ENCODE data around the gene TSC2. TPM values are rescaled to one million over a fixed set of nuclear protein-coding genes. Genes with fewer than 3 reads are reported as not detected.
"Not testable (repeated sequence)": the region's sequence is repeated elsewhere in the genome, so short reads cannot be mapped to it uniquely, and the experiment has no call there.

The TSC2 gene
- total RNA-seq, 1 donor: 71.1 TPM

- DNase-seq (ENCODE audit: low read depth in 2 of 3, low spot score in 2 of 3): no peak
Observed at GRCh38 chr16:2095918-2096582, 48.3 kb downstream of the TSC2 start.

GRCh38 chr16:2096853-2097595 is 49.2 kb downstream of the TSC2 start:
- DNase-seq (ENCODE audit: low read depth in 2 of 3, low spot score in 2 of 3): no peak

DNA sequence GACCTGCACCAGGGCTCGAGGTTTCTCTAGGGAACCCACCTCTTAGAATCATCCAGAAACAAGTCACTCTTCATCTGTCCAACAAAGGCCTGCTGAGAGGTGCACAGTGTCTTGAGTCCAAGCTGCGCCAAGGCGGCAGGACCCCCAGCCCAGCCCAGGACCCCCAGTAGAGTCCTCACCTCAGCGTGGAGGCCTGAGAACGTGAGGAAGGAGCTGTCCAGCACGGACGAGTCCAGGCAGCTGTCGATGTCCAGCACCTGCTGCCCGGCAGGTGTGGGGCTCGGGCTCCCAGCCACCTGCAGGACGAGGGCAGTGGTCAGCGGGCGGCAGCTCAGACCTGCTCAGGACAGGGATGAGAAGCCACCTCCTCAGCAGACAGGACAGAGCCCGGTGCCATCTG is 49.9 kb downstream of the TSC2 start:
- not testable (repeated sequence) for DNase-seq (ENCODE audit: low read depth in 2 of 3, low spot score in 2 of 3)

DNA sequence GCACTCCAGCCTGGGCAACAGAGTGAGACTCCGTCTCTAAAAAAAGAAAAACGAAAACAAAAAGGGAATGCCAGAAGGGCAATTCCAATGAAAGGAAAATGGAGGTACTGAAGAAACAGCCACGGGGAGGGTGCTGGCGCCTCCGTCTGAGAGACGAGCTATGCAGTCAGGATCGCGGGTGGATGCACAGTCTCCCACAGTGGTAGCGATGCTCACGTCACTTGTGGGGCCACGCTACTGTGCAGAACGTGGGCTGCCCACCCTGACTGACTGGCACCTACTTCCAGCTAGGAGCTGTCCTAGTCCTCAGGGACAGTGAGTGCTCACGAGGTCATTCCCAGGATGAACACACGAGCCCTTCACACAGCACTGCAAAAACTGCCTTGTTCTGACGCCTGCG is 53.8 kb downstream of the TSC2 start:
- not testable (repeated sequence) for DNase-seq (ENCODE audit: low read depth in 2 of 3, low spot score in 2 of 3)

DNA sequence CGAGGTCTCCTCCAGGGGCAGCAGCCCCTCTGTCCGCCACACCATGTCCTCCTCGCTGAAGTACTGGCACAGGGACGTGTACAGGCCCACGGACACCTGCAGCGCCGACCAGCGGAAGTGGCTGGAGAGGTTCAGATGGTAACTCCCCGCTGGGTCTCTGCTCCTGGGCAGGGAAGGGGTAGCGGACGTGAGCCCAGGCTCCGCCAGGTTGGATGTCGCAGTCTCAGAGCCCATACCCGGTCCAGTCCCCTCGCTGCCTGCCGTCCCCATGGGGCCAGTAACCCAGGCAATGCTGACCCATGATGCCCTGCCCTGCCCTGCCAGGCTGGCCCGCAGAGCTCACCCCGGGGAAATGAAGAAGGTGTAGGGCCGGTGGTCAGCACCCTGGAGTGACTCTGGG is 54.7 kb downstream of the TSC2 start:
- no peak for DNase-seq (ENCODE audit: low read depth in 2 of 3, low spot score in 2 of 3)

DNA sequence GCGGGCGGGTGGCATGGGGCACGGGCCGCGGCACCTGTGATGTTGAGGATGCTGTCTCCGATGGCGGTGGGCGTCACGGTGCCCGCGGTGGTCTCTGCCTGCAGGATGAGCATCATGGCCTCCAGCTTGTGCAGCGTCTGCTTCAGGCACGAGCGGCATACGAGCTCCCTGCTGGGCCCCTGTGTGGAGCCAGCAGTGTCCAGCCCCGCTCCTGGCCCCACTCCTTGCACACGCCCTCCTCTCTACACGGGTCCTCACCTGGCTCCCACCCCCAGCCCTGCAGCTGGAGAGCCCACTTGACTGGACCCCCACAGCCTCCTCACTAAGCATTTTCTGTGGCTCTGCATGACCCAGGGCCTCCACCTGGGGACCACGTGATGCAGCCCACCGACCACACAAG is 56.7 kb downstream of the TSC2 start:
- DNase-seq (ENCODE audit: low read depth in 2 of 3, low spot score in 2 of 3): not testable (repeated sequence)

DNA sequence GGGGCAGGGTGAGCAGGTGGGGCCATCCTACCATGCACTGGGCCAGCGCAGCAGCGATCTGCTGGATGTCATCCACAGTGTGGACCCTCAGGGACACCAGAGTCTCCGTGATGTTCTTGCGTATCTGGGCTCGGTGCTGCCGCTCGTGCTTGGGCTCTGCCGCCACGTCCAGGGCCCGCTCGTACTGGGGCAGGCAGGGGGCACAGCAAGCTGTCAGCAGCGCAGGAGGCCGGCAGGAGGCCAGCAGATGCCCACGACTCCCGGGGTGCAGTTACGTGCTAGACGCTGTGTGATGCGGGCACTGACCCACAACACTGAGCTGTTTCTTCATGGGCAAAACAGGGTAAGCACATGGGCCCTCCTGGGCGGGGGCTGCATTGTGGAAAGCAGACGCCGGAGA is 57.5 kb downstream of the TSC2 start:
- not testable (repeated sequence) for DNase-seq (ENCODE audit: low read depth in 2 of 3, low spot score in 2 of 3)

GRCh38 chr16:2105769-2106168 is 58.0 kb downstream of the TSC2 start:
- DNase-seq (ENCODE audit: low read depth in 2 of 3, low spot score in 2 of 3): not testable (repeated sequence)

DNA sequence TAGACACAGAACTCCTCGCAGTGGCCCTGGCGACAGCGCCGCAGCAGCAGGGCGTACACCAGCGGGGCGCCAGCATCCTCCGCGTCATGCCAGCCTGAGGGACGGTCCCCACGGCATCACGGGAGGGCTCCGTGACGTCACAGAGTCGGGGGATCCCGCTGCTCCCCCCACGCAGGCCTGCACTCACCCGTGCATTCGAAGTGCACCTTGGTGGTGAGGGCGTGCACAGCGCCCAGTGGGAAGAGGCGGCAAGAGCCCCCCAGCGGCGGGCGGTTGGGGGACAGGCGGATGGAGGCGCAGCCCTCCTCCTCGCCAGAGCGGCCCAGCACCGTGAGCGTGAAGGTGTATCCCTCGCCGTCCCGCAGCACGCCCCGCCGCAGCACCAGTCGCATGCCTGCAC is 58.4 kb downstream of the TSC2 start:
- DNase-seq (ENCODE audit: low read depth in 2 of 3, low spot score in 2 of 3): not testable (repeated sequence)

DNA sequence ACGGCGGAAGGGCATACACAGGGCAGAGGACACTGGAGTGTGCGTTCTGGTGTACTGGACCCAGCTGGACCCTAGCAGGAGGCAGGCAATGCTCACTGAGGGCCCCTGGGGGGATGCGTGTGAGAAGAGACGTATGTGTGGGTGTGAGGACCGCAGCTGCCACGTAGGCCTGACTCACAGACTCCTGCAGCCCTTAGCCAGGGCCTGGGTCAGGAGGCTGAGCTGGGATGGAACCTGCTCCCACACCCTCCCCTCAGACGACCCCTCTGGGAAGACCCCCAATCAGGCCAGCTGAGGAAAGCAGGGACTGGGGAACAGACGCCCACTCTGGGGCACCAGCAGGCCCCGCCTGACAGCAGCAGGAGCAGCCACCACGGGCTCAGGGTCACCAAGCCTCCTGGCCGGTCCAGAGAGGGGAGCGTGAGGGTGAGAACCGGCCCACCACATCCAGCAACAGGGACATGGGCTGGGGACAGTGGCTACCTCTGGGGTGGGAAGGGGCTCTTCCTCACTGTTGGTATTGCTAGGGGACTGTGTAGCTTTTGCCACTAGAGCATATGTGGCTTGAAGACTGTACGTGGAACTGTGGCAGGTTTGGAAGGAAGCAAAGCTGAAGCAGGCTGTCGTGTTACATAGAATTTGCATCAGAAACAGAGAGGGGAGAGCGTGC is 59.5 kb downstream of the TSC2 start:
- not testable (repeated sequence) for DNase-seq (ENCODE audit: low read depth in 2 of 3, low spot score in 2 of 3)

DNA sequence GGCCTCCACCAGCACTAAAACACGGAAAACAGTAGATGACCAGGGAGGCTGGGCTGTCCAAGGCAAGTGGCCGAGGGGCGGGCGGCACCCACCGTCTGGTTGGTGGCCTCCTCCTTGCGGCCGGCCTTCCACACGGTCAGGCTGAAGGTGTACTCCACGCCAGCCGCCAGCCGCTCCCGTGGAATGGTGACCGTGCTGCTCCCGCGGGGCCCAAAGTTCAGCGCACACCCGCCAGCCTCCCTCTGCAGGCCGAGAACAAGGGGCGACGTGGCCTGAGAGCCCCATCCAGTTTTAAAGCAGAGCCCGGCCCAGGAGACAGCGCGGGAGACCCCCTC is 60.0 kb downstream of the TSC2 start:
- DNase-seq (ENCODE audit: low read depth in 2 of 3, low spot score in 2 of 3): not testable (repeated sequence)

DNA sequence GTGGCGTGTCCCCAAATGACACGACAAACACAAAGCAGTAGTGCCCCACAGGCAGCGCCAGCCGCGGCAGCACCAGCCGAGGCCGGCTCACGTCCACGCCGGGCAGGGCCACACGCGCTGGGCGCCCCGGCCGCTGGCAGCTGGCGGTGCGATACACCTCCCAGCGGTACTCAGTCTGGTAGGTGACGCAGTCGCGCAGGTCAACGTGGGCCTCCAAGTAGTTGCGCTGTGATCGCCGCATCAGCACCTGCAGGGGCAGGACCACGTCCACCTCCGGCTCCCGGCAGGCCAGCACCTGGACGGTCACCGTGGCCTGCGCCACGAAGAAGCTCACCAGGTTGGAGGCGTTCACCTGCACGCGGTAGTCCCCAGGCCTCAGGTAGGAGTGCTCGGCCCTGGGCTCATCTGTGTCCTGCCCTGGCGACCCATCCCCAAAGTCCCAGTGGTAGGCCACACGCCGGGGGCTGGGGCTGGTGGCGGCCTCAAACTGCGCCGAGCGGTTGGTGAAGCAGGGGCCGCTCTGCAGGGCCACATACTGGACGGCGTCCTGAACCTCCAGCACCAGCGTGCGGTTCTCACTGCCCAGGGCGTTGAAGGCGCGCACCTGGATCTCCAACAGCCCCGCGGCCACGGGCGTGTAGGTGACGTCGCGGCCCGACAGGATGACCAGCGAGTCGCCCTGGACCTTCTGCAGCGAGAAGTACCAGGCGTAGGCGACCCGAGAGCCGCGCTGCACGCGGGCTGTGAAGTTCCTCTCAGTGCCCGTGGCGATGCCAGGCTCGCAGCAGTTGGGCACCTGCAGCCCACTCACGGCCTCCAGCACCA is 60.9 kb downstream of the TSC2 start:
- not testable (repeated sequence) for DNase-seq (ENCODE audit: low read depth in 2 of 3, low spot score in 2 of 3)

GRCh38 chr16:2109271-2109580 is 61.4 kb downstream of the TSC2 start:
- not testable (repeated sequence) for DNase-seq (ENCODE audit: low read depth in 2 of 3, low spot score in 2 of 3)

DNA sequence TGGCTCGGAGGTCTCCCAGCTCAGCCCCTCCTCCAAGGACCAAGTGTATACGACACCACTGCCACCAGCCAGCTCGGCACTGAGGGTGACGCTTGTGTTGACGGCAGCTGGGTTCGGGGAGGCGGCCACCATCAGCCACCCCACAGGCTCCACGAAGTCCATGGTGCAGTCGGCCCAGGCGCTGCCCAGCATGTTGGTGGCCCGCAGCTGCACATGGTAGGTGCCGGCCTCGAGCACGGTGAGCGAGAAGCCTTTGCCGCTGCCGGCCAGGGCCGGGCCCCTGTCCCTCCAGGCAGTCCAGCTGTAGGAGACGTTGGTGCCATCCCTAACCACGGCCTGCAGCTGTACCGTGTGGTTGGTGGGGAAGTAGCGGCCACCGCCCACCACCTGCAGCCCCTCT is 62.1 kb downstream of the TSC2 start:
- not testable (repeated sequence) for DNase-seq (ENCODE audit: low read depth in 2 of 3, low spot score in 2 of 3)

DNA sequence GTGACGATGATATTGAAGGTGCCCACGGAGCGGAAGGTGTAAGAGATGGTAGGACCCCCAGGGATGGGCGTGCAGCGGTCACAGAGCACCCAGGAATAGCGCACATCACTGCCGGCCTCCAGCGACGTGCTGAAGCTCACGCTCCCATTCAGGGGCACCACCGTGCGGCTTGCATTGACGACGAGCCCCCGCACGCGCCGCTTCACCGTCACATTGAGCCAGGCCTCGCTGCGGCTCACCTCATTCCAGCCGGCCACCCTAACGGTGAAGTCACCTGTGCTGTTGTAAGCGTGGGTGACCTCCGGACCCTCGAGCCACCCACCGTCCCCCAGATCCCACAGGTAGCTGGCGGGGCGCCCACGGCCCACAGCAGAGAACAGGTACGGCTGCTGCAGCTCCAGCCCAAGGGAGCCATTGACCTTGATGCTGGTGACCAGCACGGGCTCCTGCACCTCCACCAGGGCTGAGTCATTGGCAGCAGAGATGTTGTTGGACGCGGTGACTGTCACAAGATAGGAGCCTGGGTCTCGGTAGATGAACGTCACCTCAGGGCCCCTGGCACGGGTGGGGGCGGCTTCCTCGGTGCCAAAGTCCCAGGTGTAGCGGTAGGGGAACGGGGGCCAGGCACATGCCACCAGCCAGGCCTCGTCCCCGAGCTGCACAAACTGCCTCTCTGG is 62.7 kb downstream of the TSC2 start:
- not testable (repeated sequence) for DNase-seq (ENCODE audit: low read depth in 2 of 3, low spot score in 2 of 3)

- not testable (repeated sequence) for DNase-seq (ENCODE audit: low read depth in 2 of 3, low spot score in 2 of 3)
Observed at GRCh38 chr16:2111009-2111353, 63.2 kb downstream of the TSC2 start.

GRCh38 chr16:2111412-2112335 is 63.9 kb downstream of the TSC2 start:
- DNase-seq (ENCODE audit: low read depth in 2 of 3, low spot score in 2 of 3): not testable (repeated sequence)

GRCh38 chr16:2112539-2113106 is 64.8 kb downstream of the TSC2 start:
- not testable (repeated sequence) for DNase-seq (ENCODE audit: low read depth in 2 of 3, low spot score in 2 of 3)

DNA sequence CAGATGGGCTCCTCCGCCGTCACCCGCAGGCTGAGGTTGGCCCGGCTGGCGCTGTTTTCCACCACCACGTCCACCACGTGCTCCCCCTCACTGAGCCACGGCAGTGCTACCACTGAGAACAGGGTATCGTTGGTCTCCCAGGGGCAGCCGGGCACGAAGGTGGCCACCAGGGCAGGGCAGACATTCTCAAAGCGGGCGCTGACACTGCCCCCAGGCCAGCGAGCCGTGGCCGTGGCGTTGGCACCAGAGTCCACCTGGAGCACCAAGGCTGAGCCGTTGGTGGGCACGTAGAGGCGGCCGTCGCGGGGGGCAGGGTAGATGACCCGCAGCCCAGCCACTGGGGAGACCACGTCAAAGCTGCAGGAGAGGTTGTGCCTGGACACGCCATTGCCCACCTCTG is 66.4 kb downstream of the TSC2 start:
- not testable (repeated sequence) for DNase-seq (ENCODE audit: low read depth in 2 of 3, low spot score in 2 of 3)
